GM03348 (cell line): Measurements from ENCODE around the gene STMN3.
"Not testable (repeated sequence)": the region's sequence is repeated elsewhere in the genome, so short reads cannot be mapped to it uniquely, and the experiment has no call there.

Experiments
- DNase-seq: peaks from one replicate; pipeline ENCODE4 v3.0.0; 2012; ENCODE audit warnings: low spot score

STMN3 gene

DNA sequence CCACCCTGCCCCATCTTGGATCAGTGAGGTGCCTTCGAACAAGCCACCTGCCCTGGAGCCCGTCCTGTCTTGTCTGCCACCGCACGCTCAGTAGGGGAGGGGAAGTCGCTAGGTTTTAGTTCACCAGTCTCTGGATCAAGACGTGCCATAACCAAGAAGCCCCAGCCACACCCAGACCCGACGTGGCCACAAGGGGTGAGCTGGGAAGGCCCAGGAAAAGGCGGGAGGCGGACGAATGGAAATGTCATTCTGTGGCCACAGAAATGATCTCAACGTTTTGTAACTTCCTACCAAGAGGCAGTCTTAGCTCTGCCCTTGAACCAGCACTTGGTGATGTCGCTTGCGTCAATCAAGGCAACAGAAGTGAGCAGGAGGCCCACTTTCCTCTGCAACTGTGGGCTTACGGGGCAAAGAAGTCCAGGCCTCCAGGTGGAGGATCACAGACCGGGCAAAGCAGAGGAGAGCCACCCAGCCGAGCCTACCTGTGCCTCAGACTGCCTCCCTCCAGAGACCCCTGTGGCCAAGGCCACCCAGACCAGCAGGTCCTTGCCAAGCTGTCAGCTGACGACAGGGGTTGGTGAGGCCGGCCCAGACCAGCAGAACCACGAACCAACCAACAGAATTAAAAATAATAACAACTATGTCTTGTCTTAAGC lies 40.8 kb downstream of the STMN3 start:
- DNase-seq: no peak

DNA sequence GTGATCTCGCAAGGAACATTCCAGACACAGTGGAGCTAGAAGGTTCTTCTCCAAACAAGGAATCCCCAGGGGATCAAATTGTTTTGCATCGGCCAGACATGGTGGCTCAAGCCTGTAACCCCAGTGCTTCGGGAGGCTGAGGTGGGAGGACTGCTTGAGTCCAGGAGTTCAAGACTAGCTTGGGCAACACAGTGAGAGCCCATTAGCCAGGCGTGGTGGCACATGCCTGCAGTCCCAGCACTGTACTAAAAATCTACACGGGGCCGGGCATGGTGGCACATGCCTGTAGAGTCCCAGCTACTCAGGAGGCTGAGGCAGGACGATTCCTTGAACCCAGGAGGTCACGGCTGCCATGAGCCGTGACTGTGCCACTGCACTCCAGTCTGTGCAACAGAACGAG lies 41.6 kb downstream of the STMN3 start:
- no peak for DNase-seq

DNA sequence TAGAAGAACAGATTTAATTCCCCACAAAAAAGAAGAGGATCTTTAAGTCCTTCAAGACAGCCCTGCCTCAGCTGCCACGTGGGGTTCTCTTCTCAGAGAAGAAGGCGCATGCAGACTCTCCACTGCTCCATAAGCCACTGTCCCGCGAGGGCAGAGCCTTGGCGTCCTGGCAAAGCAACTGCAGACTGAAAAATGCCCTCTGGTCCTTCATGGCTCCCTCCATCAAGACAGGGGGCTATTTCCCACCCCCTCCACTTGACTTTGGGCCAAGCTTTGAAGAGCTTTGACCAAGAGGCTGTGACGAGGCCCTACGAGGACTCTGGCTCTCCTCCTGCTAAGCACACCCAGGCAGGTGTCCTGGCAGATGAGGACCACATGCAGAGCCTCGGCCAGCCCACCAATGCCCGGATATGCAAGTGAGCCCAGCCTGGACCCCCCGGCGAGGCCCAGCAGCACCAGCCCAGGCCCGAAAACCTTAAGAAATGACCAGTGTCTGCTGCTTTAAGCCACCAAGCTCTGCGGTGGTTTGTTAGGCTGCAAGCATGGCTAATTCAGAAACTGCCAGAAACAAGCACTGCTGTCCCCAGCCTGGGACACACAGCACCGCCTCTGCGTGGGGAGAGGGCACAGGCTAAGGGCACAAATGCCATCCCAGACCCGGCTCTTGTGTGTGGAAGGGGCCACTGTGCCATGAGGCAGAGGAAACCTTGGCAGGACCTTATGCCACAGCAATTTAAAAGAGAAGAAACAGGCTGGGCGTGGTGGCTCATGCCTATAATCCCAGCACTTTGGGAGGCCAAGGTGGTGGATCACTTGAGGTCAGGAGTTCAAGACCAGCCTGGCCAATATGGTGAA lies 42.4 kb downstream of the STMN3 start:
- DNase-seq: no peak

DNA sequence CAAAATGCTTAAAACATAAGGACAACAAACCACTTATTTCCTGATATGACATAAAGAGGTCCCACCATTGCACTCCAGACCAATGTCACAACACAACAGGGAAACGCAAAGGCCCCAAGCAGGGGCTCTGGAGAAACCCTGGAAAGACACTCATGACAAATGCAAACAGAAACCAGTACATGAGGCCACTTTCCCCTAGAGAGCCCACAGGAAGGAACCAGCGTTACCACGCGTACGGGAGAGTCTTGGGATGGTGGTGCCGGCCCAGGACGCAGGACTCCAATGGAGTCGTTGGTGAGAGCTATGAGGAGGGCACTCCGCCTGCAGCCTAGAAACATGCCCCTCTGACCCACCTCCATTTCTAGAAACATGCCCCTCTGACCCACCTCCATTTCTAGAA lies 46.5 kb downstream of the STMN3 start:
- no peak for DNase-seq

DNA sequence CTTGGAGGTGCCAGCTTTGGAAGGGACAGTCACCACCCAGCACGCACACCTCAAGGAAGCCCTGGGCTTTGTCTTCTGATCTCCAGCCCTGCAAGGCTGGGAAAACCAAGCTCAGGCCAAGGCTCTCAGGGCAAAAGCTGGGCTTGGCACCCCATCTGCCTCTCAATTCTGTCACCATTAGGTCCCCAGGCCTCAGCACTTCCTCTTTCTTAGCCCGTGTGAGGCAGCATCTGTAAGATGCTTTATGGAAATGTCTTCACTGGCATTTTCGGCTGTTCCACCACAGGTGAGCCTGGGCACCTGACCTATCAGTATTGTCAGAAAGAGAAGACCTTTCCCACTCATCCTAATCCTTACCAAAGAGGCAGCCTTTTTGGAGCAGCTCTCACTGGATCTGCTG lies 50.9 kb downstream of the STMN3 start:
- DNase-seq: no peak

DNA sequence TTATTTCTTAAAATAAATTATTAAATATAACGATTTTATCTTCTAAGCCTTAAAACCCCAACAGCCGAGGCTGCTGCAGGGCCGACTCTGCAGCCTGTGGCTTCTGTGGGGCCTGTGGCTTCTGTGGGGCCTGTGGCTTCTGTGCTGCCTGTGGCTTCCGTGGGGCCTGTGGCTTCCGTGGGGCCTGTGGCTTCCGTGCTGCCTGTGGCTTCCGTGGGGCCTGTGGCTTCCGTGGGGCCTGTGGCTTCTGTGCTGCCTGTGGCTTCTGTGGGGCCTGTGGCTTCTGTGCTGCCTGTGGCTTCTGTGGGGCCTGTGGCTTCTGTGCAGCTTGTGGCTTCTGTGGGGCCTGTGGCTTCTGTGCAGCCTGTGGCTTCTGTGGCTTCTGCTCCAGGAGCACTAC lies 51.5 kb downstream of the STMN3 start:
- not testable (repeated sequence) for DNase-seq

DNA sequence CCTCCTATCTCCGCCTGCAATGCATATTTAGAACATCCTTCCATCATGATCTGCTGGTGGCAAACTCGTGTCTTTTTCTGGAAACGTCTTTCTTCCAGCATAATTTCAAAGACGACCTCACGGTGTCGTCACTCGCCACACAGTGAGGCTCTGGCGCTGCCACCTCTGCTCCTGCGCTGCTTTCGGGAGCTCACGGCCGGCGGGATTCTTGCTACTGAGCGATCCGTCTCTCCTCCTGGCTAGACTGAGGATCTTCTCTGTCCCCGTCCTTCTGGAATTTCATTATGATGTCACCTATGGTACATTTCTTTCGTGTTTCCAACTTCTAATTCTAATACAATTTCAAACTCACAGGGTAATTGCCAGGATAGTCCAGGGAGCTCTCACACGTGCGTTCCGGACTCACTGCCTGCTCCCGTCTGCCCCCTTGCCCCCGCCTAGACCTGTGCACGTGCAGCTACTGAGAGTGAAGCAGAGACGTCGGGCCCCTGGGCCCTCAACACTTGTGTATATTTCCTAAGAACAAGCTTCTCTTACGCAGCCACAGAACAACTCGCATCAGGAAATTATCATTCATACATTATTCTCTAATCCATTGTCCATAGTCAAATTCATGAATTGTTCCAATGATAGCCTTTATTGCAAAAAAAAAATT lies 53.7 kb downstream of the STMN3 start:
- no peak for DNase-seq

DNA sequence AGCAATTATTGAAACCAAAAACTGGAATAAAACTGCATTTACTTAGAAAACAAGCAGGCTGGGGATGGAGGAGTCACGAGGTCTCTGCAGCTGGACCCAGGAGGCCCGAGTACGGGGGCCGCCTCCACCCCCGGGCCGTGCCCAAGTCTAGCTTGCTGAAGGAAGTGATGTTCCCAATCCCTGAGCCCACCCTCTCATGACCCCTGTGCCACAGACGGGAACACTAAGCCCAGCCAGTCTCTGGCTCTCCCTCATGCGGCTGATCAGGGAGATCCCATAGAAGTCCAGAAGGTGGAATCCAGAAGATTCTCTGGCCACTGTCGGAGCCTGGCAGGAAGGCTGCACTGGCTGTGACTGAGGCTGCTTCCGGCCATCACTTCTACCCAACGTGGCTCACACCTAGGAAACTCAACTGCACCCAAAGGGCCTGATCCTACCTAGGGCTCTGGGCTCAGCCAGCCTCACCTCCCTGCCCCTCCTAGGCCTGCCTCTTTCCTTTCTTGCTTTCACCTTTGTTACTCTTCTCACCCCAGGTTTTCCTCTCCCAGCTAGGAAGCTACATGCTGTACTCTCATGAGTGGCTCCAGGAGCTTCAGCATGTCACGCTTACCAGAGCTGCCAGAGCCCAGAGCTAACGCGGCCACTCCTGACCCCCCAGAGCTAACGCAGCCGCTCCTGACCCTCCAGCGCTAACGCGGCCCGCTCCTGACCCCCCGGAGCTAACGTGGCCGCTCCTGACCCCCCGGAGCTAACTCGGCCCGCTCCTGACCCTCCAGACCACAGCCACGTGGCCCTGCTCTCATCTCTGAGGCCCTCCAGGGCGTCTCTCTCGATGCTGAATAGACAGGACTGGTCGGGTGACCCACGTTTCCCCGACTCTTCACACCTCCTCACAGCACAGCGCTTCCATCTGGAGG lies 54.5 kb downstream of the STMN3 start:
- no peak for DNase-seq

DNA sequence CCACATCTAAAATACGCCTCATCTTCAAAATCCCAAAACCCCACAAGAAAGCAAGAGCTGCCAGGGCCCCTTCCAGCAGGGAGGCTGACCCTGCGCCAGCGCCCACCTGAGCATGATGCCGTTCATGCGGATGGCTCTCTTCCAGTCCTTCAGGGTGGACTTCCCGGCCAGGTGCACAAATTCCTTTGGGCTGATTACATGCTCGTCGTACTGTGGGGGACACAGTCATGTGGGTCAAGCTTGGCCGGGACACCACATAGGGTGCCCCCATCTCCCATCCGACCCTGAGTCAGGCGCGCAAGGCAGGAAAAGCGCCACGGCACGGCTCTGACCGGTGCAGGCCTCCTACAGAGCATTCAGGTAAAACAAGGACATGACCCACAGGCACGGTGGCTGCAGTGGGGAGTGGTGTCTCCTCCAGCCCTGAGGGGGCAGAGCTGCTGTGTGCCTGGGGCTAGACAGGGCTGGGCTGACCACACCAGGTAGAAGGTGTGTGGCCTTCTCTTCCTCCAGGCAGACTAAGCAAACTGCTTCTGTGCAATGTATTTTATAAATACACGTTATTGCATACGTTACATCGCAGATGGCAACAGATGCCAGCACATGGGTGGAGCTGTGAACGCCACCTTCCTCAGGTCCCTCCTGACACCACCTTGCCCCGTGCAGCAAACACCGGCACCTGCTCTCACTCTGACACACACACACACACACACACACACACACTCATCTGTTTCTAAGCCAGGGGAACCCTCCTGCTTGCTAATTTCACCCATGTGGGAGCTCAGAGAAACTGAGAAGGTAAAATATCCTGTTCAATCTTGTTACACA lies 55.4 kb downstream of the STMN3 start:
- no peak for DNase-seq

DNA sequence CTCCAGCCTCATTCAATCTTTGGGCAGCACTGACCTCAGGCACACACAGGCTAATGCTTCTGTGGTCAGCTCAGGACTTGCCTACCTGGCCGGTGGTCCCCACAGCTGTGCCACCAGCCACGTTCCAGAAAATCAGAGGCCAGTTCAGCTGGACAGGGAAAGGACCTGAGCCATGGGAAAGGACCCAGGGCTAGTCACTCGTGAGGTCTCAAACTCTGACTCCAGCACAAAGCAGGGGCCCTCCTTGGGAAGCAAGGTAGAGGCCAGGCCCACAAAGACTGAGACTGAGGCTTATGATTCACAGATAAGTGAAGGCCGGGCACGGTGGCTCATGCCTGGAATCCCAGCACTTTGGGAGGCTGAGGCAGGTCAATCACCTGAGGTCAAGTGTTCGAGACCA lies 56.8 kb downstream of the STMN3 start:
- DNase-seq: no peak

DNA sequence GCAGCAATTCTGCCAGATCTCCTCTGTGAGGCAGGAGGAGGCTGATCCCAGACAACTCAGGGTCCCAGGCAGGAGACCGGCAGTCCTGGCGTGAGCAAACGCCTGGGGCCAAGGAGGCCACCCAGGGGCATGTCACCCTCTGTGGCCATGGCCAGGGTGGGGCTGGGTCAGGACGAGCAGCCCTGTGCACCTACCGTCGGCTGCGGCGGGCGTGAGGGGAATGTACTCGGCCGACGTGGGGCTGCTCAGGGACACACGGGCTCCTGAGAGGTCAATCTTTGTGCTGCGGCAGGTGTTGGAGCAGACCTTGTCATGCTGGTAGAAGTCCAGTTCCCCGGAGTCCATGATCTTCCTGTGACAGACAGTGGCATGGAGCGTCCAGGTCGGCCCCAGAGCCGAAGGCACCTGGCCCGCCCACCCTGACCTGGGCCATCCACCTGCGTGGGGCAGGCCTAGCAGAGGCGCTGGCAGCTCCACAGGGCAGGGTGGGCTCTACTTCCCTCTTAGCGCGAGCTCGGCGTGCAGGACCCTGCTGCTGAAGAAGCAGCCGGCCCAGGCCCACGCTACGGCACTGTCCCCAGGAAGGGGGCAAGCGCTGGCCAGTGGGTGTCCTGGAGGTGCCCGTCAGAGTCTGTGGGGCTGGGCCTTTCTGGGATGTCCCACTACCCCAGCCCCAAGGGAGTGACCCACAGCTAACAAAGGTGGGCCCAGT lies 57.7 kb downstream of the STMN3 start:
- no peak for DNase-seq

DNA sequence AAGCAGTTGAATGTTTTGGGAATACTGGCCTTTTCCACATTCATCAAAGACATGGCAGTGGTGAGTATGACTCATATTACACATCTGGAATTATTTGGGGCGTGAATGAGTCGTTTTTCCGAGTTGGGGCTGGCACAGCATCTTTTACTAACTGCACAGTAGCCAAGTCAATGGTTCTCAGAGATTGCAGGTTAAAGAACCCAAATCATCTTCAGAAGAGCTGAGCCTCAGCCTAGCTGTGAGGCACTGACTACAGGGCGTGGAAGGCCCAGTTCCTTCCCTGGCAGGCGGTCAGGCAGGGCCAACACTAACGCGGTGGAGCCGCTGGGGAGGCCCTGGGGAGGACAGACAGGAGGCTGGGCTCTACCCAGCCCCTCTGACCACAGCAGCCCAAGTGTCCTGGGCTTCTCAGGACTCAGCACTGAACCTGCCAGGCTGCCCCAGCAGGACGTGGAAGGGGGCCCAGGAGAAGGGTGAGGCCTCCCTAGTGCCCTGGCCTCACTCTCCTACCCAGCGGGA lies 59.1 kb downstream of the STMN3 start:
- DNase-seq: peak; percentile 85

DNA sequence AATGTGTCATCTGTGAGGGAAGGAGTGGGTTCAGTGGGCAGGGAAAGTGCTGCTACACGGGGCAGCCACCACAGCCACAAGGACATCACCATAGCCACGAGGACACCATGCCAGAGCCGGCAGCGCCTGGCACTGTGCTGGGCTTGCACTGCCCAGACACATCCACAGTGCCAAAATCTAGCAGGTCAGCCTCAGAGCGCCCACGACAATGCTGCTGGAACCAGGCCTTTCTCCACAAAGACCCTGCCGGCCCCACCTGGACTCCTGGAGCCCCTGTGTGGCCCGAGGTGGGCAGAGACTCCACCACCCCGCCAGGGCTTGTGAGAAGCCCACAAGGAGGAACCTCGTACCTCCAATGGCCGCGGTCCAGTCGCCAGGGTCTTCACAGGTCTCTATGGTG lies 60.6 kb downstream of the STMN3 start:
- DNase-seq: no peak

DNA sequence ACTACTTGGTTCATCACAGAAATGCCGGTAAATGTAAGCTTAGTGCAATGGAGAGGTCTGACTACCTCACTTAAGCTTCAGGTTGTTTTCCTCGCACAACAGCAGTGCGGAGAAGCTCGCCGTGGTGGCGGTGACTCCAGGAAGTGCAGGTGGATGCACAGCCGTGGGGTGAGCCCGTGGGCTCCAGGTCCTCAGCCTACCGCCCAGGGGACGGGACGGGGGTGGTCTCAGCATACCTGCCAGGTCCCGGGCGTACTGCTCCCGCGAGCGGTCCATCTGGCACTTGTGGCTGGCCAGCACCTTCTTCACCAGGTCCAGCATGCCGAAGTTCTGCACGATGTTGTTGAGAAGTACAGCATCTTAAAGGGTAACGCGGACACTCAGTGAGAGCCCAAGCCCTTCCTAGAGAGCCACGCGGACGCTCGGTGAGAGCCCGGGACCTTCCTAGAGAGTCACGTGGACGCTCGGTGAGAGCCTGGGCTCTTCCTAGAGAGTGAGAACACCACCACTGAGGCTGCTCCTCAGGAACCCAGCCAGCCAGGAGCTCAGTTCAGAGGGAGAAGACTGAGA lies 61.4 kb downstream of the STMN3 start:
- DNase-seq: no peak

DNA sequence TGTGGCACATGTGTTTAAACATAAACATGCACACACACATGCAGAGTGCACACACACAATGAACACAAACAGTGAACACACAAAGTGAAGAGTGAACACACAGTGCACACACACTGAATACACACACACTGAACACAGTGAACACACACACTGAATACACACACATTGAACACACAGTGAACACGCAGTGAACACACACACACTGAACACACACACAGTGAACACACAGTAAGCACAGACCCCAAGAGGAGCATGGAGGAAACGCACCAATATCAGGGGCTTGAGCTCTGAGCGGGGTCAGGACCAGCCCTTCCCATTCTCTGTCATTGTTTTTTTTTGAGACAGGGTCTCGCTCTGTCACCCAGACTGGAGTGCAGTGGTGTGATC lies 62.1 kb downstream of the STMN3 start:
- DNase-seq: no peak

DNA sequence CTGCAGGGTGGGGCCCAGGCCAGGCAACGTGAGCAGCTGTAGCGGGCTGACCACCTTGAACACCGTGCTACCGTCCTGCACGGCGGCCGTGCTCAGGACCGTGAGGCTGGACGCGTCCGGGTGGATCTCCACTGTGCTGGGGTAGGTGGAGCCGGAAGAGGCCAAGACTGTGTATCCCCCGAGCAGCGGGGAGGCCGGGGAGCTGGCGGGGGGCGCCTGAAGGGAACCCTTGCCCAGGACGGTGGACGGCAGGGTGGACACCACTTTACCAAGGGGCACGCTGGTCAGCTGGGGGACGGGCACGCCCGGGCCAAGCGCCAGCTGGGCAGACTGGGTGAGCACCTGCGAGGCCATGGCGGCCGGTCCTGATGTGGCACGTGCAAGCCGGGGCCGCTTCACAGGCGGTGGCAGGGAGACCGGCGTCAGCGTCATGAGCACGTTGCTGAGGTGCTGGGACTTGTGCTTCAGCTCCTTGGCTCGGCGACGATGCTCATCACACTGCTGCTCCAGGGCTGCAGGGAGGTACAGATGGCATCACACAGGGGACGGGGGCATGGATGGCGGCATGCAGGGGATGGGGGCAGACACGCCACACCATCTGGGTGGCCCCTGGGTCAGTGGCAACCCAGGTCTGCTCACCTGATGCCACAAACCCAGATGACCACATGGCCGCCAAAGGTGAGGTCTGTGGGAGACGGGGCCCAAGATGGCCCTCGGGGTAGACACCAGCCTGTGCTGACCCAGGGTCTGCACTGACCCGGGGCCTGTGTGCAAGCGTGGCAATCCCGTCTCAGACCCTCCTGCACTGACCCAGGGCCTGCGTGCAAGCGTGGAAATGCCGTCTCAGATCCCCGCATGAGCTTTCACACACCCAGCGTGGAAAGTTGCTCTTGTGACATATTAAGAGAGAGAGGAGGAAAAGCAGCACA lies 62.7 kb downstream of the STMN3 start:
- DNase-seq: no peak
